GM18951 (cell line): Measurements from ENCODE around the gene ADORA2A.

Experiments
- POLR2A ChIP-seq: IDR thresholded peaks from 4 replicates; pipeline ENCODE4 v1.6.1; 2011; ENCODE audit warnings: mild to moderate bottlenecking; ENCODE audit not compliant: insufficient read length, insufficient read depth; ENCODE audit errors: extremely low read depth
- in situ Hi-C: fragments of 300-500 bp; cut with MboI; formaldehyde crosslinking; loops from one replicate; pipeline ENCODE4 v1.12.0; 2022; ENCODE audit warnings: low sequenced_read_pairs, mixed read lengths, inconsistent platforms; ENCODE audit not compliant: unreplicated experiment

ADORA2A gene

GRCh38 chr22:24444729-24445466 lies 17.5 kb downstream of the ADORA2A start:
- no peak for TF ChIP-seq POLR2A
- in situ Hi-C loops, result no loop called here

DNA sequence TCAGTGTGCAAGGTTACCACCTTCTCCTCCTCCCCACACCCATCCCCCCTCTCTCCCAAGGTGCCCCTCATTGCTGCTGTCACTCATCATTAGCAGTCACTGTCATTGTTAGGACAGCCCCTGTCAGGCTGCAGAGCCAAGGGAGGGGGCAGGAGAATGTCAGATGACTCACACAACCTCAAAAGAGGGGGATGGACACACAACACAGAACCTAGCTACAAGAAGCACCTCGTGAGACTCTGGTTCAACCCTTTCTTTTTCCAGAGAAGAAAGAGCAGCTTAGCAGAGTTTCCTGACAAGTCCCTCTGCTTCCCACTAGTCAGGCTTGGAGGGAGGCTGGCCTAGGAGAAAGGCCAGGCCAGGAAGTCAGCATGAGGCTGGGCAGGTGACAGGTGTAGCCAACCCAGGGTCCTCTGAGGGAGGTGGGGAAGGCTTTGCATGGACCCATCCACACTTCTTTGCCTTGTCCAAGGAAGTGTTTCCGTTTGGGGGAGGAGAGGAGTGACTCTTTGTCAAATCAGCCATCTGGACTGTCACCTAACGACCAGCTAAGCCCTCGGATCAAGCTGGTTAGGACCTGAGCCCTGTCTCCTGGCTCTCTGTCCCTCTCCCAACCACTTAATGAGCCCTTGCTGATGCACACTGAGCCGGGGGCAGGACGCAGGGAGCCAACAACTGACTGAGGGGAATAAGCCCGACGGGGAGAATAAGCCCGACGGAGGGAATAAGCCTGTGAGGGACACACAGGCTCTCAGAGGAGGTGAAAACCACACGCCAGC lies 18.3 kb downstream of the ADORA2A start:
- in situ Hi-C loops, result no loop called here
- TF ChIP-seq POLR2A, result no peak

GRCh38 chr22:24446260-24446611 lies 18.8 kb downstream of the ADORA2A start:
- TF ChIP-seq POLR2A, result no peak
- in situ Hi-C loops, result no loop called here

DNA sequence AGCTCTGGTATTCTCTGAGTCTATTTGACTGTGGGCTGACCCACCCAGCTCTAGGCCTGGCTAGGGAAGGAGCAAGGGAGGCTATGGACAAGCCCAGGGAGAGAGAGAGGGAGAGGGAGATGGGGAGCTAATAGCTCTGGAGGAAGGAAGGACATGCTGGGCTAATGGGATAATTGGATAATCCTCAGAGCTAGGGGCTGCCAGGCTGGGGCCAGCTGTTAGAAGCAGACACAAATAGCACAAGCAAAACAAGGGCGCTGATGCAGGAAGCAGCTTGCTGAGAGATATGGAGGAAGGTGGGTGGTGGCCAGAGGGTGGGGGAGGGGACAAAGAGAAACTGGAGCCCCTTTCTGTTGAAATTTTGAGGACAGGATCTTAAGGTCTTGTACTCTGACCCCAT lies 23.2 kb downstream of the ADORA2A start:
- no peak for TF ChIP-seq POLR2A

DNA sequence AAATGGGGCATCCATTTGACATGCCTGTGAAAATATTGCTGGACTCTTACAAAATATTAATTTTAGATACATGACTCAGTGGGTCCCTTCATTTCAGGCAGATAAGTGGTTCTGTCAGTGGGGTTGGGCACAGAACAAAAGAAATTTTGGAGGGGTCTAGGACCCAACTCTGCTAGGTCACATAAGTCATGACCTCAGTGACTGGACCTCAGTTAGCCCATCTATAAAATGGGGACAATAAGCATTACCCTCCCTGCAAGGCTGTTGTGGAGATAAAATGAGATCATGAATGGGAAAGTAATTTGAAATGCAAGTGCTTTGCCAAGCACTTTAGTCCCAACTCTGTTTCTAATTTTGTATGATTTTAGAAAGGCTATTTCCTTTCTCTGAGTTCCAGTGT lies 23.8 kb downstream of the ADORA2A start:
- TF ChIP-seq POLR2A, result no peak
- in situ Hi-C loops, result no loop called here

More for the DNA sequence above, 23.2 kb downstream of the ADORA2A start:
- in situ Hi-C loops, result no loop called here

DNA sequence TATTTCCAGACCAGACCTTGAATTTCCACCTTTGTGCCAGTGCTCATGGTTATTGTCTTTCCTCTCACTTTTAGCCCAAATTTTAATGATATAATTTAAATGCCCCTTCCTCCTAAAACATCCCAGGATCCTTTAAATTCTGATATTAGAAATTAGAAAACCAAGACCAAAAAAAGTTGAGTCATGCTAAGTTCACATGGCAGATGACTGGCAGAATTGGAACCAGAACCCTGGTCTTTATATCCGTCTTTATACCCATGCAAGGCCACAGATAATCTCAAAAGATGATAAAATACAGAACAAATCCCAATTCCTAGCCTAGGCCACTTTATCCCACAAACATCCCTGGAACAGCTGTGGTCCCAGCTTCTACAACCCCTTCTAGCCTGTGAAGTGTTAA lies 26.5 kb downstream of the ADORA2A start:
- no peak for TF ChIP-seq POLR2A
- in situ Hi-C loops, result no loop called here

DNA sequence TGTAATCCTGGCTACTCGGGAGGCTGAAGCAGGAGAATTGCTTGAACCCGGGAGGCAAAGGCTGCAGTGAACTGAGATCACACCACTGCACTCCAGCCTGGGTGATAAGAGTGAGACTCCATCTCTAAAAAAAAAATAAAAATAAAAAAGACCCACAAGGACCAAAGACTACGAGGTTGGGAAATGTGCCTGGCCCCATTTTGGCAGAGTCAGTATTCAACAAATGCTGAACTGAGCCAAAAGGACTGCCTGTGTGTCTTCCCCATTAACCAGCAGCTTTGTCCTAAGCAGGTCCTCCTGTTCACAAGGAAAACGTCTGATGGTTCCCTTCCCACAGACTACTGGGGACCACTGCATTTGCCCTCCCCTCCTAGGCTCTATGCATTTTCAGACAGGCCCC lies 27.6 kb downstream of the ADORA2A start:
- TF ChIP-seq POLR2A, result no peak
- in situ Hi-C loops, result no loop called here

DNA sequence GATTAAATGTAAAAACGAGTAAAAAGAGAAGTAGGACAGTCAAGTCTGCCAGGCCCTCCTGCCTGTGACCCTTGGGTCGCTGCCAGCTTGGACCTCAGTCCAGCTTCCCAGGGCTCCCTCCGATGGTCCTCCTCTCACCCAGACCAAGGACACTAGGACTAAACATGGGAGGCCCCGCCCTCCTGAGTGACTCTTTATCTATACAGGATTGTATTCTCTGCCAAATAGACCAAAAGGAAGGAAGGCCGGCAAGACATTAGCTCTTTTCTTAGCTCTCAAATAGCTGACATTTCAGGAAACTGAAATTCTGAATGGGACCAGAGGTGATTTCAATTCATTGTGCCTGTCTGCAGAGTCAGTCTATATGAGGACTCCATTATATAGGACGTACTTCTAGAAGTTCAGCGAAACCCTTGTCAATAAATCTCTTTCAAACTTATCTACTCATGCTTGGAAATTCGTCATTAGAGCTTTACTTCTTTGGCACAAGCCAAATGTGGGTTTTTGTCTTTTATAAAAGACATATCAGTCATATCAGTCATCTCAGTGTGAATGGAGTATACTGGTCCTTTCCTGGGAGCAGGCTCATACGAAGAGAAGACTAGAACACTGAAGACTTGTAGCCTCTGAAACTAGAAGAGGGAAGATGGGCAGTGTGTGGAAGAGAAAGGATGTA lies 28.5 kb downstream of the ADORA2A start:
- no peak for TF ChIP-seq POLR2A
- in situ Hi-C loops, result no loop called here

DNA sequence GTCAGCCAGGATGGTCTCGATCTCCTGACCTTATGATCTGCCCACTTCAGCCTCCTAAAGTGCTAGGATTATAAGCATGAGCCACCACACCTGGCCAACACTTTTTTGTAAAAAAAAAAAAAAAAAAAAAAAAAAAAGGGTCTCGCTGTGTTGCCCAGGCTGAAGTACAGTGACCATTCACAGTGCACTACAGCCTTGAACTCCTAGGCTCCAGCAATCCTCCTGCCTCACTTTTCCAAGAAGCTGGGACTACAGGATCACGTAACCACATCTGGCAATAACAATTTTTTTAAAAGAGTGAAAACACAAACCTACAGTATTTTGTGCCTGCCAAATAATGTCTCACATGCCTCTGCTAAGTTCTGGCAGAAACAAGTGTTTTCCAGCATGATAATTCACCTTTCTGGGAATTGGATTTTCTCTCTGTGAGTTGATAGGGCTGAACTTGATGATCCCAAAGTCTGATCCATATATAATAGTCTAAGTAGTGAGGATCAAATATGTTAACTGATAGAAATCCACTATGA lies 30.6 kb downstream of the ADORA2A start:
- in situ Hi-C loops, result no loop called here
- no peak for TF ChIP-seq POLR2A

- no peak for TF ChIP-seq POLR2A
- in situ Hi-C loops, result no loop called here
Observed at GRCh38 chr22:24459911-24460310, 32.5 kb downstream of the ADORA2A start.

DNA sequence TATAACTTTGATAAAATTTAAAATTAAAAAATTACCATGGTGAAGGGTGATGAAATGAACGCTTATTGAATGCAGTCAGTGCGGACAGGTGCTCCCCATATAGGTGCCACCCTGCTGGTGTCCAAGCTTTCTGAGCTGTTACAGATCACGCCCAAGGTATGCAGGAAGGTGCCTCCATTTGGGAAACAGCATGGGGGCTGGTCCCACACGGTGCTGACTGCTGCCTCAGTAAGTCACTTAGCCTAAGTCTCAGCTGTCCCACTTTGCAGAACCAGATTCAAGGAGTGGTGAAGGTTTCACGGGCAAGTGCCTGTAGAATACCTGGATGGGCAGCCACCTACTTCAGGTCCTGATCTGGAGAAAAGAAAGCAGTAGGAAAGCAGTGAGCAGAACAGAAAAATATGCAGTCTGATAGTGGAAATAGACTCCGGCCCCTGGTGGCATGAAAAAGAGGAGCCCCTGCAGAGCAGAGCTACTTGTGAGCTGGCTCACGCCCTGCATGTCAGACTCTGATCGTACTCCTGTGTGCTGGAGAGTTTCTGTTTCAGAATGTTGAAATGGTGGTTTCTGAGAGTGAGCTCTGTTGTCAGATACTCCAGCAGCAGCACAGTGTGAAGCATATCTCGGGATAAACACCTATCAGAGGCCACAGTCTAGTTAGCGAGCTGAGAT lies 33.2 kb downstream of the ADORA2A start:
- in situ Hi-C loops, result no loop called here
- no peak for TF ChIP-seq POLR2A

DNA sequence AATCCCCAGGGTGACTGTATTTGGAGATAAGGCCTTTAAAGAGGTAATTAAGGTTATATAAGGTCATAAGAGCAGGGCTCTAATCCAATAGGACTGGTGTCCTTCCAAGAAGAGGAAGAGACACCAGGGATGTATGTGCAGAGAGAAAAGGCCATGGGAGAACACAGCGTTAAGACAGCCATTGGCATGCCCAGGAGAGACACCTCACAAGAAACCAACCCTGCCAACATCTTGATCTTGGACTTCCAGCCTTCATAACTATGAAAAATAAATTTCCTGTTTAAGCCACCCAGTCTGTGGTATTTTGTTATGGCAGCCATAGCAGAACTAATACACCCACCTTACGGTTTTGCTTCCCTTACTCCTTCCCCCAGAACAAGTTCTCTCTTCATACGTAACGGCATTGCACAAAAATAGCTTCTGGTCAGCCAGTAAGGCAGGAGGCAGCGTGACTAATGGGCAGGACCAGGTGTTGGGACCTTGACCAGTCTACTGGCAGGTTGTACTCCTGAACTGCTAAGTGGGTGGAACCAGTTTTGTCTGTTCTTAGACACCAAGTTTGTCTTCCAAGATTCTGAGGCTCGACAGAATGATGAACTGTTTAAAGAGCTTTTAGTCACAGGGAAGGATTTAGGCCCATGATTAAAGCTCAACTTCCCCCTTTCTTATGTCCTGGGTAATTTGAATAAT lies 35.8 kb downstream of the ADORA2A start:
- TF ChIP-seq POLR2A, result no peak
- in situ Hi-C loops, result no loop called here
